Stimulated activated CD4-positive, alpha-beta T cell treated with anti-CD3 and anti-CD28 coated beads, Interleukin-2, amount 100 ng/mL, for 48 hours (primary cell): Measurements from ENCODE around the gene KRTAP1-1.
"Not testable (repeated sequence)": the region's sequence is repeated elsewhere in the genome, so short reads cannot be mapped to it uniquely, and the experiment has no call there.

Source experiments
- DNase-seq, 2 donors: peaks; one replicate each; pipeline ENCODE4 v3.0.0-alpha.2; 2020

KRTAP1-1 gene, protein sequence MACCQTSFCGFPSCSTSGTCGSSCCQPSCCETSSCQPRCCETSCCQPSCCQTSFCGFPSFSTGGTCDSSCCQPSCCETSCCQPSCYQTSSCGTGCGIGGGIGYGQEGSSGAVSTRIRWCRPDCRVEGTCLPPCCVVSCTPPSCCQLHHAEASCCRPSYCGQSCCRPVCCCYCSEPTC

DNA sequence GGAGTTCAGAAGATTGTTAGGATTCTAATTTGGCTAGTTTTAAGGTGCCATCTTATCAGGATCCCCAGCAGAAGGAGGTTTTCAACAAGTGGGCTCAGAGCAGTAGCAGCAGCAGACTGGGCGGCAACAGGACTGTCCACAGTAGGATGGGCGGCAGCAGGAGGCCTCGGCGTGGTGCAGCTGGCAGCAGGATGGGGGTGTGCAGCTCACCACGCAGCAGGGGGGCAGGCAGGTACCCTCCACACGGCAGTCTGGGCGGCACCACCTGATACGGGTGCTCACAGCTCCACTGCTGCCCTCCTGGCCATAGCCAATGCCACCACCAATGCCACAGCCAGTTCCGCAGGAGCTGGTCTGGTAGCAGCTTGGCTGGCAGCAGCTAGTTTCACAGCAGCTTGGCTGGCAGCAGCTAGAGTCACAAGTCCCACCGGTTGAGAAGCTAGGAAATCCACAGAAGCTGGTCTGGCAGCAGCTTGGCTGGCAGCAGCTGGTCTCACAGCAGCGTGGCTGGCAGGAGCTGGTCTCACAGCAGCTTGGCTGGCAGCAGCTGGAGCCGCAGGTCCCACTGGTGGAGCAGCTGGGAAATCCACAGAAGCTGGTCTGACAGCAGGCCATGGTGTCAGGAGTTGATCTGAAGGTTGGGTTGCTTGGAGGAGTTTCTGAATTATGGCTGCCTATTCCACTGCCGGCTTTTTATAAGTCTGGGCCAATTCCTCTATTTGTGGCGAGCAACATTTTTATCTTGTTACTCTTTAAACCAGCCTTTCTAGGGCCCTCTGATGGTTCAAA is at the start of gene KRTAP1-1:
TSS of gene KRTAP1-1 (minus strand) at position 668 of the 789 bp plus-strand sequence. CDS start at position 615, 53 bp downstream.
- not testable (repeated sequence) for DNase-seq

- DNase-seq: not testable (repeated sequence)
Measured at GRCh38 chr17:41088760-41089352, 47.6 kb upstream of the KRTAP1-1 start.

- DNase-seq: not testable (repeated sequence)
Measured at GRCh38 chr17:41084100-41084856, 43.0 kb upstream of the KRTAP1-1 start, which contains the start of gene KRTAP4-7. Gene KRTAP4-7 (plus strand): TSS chr17:41084150. CDS start chr17:41084207, 57 bp downstream.

GRCh38 chr17:41083427-41083826 is 42.2 kb upstream of the KRTAP1-1 start:
- not testable (repeated sequence) for DNase-seq

- no peak for DNase-seq
Measured at GRCh38 chr17:41082626-41083025, 41.4 kb upstream of the KRTAP1-1 start.

GRCh38 chr17:41076788-41077187 is 35.5 kb upstream of the KRTAP1-1 start:
- no peak for DNase-seq

GRCh38 chr17:41073676-41074075 is 32.4 kb upstream of the KRTAP1-1 start:
- DNase-seq: no peak

GRCh38 chr17:41071606-41072360 is 30.5 kb upstream of the KRTAP1-1 start:
- no peak for DNase-seq

GRCh38 chr17:41069031-41069430 is 27.8 kb upstream of the KRTAP1-1 start:
- no peak for DNase-seq

DNA sequence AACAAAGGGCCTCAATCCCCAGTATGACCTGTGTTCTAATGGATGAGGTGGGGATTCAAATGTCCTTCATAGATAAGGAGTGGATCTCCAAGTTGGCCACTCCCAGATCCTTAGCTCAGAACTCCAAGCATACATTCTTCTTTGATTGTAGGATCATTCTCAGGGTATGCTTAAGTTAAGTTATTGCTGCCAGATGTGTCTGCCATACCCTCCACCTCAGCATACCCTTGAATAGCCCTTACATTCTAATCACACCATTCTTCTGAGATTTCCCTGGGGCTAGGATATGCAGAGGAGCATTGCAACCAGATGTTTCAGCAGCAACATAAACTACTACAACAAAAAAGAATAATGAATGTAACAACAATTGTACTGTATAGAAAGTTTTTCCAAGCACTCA is 26.0 kb upstream of the KRTAP1-1 start:
- no peak for DNase-seq

GRCh38 chr17:41065829-41066624 is 24.8 kb upstream of the KRTAP1-1 start, which contains the start of gene KRTAP2-4:
Gene KRTAP2-4 (minus strand): TSS chr17:41065879. CDS start chr17:41065845, 34 bp downstream.
- DNase-seq: no peak

GRCh38 chr17:41065016-41065689 is 23.9 kb upstream of the KRTAP1-1 start:
- not testable (repeated sequence) for DNase-seq

GRCh38 chr17:41064301-41064700 is 23.1 kb upstream of the KRTAP1-1 start:
- no peak for DNase-seq

- DNase-seq: no peak
Measured at GRCh38 chr17:41063449-41063848, 22.2 kb upstream of the KRTAP1-1 start.

- DNase-seq: no peak
Measured at GRCh38 chr17:41061964-41062363, 20.7 kb upstream of the KRTAP1-1 start.

- DNase-seq: no peak
Measured at GRCh38 chr17:41060052-41060604, 18.9 kb upstream of the KRTAP1-1 start, which contains the start of gene KRTAP2-3. Gene KRTAP2-3 (minus strand): TSS chr17:41060114. CDS start chr17:41060050, 64 bp downstream.

- DNase-seq: not testable (repeated sequence)
Measured at GRCh38 chr17:41059276-41060051, 18.2 kb upstream of the KRTAP1-1 start.

- DNase-seq: no peak
Measured at GRCh38 chr17:41058741-41059140, 17.5 kb upstream of the KRTAP1-1 start.

DNA sequence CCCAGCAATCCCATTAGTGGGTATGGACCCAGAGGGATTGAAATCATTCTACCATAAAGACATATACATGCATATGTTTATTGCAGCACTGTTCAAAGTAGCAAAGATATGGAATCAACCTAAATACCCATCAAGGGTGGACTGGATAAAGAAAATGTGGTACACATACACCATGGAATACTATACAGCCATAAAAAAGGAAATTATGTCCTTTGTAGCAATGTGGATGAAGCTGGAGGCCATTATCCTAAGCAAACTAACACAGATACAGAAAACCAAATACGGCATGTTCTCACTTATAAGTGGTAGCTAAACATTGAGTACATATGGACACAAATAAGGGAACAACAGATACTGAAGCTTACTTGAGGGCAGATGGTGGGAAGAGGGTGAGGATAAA is 16.3 kb upstream of the KRTAP1-1 start:
- DNase-seq: no peak
